Renal cortical epithelial cell (primary cell): ENCODE measurements around the gene RARRES1. TPM values are rescaled to one million over a fixed set of nuclear protein-coding genes. Genes with fewer than 3 reads are reported as not detected.

Source experiments
- DNase-seq: peaks from one replicate; pipeline ENCODE4 v3.0.0-alpha.2; 2011; ENCODE audit warnings: low read depth
- total RNA-seq: library from RNA; depleted of rRNA; stranded (reverse); fragments of >200 nt; gene quantifications from 2 replicates; pipeline ENCODE4 v1.2.3, GENCODE V29; 2014

Gene RARRES1
- total RNA-seq = 7.8 and 27.5 TPM in 2 replicates

- DNase-seq = peak; percentile 54
Observed at GRCh38 chr3:158731938-158732855, at the start of gene RARRES1. TSS of gene RARRES1 (minus strand) at chr3:158732457. CDS start at chr3:158732415, 42 bp downstream.

GRCh38 chr3:158781849-158782248 lies 49.6 kb upstream of the RARRES1 start:
- no peak for DNase-seq

GRCh38 chr3:158781191-158781590 lies 48.9 kb upstream of the RARRES1 start:
- DNase-seq = no peak

- no peak for DNase-seq
Observed at GRCh38 chr3:158780766-158781165, 48.5 kb upstream of the RARRES1 start.

- no peak for DNase-seq
Observed at GRCh38 chr3:158777161-158777873, 45.1 kb upstream of the RARRES1 start.

- no peak for DNase-seq
Observed at GRCh38 chr3:158776531-158776930, 44.3 kb upstream of the RARRES1 start.

- DNase-seq = peak; percentile 53
Observed at GRCh38 chr3:158775426-158776410, 43.5 kb upstream of the RARRES1 start.

GRCh38 chr3:158774965-158775364 lies 42.7 kb upstream of the RARRES1 start:
- DNase-seq = no peak

GRCh38 chr3:158773845-158774830 lies 41.9 kb upstream of the RARRES1 start:
- DNase-seq = peak; percentile 93

GRCh38 chr3:158773166-158773565 lies 40.9 kb upstream of the RARRES1 start:
- DNase-seq = no peak

- DNase-seq = no peak
Observed at GRCh38 chr3:158771982-158772381, 39.7 kb upstream of the RARRES1 start.

- no peak for DNase-seq
Observed at GRCh38 chr3:158771577-158771976, 39.3 kb upstream of the RARRES1 start.

- DNase-seq = no peak
Observed at GRCh38 chr3:158770741-158771350, 38.6 kb upstream of the RARRES1 start.

GRCh38 chr3:158769952-158770740 lies 37.9 kb upstream of the RARRES1 start:
- DNase-seq = peak; percentile 52

GRCh38 chr3:158769549-158769948 lies 37.3 kb upstream of the RARRES1 start:
- no peak for DNase-seq

GRCh38 chr3:158768881-158769543 lies 36.8 kb upstream of the RARRES1 start:
- DNase-seq = peak; percentile 95

- peak; percentile 85 for DNase-seq
Observed at GRCh38 chr3:158768361-158768787, 36.1 kb upstream of the RARRES1 start.

- no peak for DNase-seq
Observed at GRCh38 chr3:158766364-158766763, 34.1 kb upstream of the RARRES1 start.
